ENCODE measurements around the gene SLC6A2.

The SLC6A2 gene

DNA sequence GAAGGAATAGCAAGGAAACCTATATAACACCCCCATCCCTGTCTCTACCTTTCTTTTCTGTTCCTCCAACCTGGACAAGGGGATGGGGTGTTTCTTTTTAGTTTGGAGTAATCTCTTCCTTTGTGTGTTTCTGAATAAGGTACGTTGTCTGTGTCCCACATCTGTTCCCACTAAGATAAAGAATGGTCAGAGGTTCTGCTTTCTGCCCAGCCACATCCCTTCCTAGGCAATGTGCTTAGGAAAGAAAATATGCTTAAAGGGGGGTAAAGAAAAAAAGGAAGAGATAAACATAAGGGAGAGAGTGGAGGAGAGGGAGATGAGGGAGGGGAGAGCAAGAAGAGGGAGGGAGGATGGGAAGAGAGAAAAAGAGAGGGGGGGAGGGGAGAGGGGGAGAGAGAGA, 35.1 kb downstream of the SLC6A2 start:
- TF ChIP-seq SPI1 (IDR thresholded peaks at IDR 0.05; ENCODE audit: borderline replicate concordance, low read depth): no peak
- TF ChIP-seq, protein P1, sequence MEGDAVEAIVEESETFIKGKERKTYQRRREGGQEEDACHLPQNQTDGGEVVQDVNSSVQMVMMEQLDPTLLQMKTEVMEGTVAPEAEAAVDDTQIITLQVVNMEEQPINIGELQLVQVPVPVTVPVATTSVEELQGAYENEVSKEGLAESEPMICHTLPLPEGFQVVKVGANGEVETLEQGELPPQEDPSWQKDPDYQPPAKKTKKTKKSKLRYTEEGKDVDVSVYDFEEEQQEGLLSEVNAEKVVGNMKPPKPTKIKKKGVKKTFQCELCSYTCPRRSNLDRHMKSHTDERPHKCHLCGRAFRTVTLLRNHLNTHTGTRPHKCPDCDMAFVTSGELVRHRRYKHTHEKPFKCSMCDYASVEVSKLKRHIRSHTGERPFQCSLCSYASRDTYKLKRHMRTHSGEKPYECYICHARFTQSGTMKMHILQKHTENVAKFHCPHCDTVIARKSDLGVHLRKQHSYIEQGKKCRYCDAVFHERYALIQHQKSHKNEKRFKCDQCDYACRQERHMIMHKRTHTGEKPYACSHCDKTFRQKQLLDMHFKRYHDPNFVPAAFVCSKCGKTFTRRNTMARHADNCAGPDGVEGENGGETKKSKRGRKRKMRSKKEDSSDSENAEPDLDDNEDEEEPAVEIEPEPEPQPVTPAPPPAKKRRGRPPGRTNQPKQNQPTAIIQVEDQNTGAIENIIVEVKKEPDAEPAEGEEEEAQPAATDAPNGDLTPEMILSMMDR (IDR thresholded peaks at IDR 0.05; ENCODE audit: insufficient read depth, low read length): no peak
- TF ChIP-seq GABPA (IDR thresholded peaks at IDR 0.05; ENCODE audit: low read depth): no peak
- TF ChIP-seq POLR2AphosphoS5 (IDR thresholded peaks at IDR 0.05; ENCODE audit: low read depth): no peak
- TF ChIP-seq, protein P2, sequence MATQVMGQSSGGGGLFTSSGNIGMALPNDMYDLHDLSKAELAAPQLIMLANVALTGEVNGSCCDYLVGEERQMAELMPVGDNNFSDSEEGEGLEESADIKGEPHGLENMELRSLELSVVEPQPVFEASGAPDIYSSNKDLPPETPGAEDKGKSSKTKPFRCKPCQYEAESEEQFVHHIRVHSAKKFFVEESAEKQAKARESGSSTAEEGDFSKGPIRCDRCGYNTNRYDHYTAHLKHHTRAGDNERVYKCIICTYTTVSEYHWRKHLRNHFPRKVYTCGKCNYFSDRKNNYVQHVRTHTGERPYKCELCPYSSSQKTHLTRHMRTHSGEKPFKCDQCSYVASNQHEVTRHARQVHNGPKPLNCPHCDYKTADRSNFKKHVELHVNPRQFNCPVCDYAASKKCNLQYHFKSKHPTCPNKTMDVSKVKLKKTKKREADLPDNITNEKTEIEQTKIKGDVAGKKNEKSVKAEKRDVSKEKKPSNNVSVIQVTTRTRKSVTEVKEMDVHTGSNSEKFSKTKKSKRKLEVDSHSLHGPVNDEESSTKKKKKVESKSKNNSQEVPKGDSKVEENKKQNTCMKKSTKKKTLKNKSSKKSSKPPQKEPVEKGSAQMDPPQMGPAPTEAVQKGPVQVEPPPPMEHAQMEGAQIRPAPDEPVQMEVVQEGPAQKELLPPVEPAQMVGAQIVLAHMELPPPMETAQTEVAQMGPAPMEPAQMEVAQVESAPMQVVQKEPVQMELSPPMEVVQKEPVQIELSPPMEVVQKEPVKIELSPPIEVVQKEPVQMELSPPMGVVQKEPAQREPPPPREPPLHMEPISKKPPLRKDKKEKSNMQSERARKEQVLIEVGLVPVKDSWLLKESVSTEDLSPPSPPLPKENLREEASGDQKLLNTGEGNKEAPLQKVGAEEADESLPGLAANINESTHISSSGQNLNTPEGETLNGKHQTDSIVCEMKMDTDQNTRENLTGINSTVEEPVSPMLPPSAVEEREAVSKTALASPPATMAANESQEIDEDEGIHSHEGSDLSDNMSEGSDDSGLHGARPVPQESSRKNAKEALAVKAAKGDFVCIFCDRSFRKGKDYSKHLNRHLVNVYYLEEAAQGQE (IDR thresholded peaks at IDR 0.05; ENCODE audit: insufficient replicate concordance, low read depth): no peak
- H3K4me3 ChIP-seq (replicated peaks; ENCODE audit: insufficient read depth, low read length): no peak overlapping the region

GRCh38 chr16:55691771-55692170, 36.0 kb downstream of the SLC6A2 start:
- TF ChIP-seq POLR2AphosphoS5 (IDR thresholded peaks at IDR 0.05; ENCODE audit: low read depth): no peak
- TF ChIP-seq, protein P1 (IDR thresholded peaks at IDR 0.05; ENCODE audit: insufficient read depth, low read length): no peak
- TF ChIP-seq SPI1 (IDR thresholded peaks at IDR 0.05; ENCODE audit: borderline replicate concordance, low read depth): no peak
- TF ChIP-seq GABPA (IDR thresholded peaks at IDR 0.05; ENCODE audit: low read depth): no peak
- TF ChIP-seq, protein P2 (IDR thresholded peaks at IDR 0.05; ENCODE audit: insufficient replicate concordance, low read depth): no peak
- DNase-seq (ENCODE audit: low read depth in 1 of 2, low spot score in 1 of 2): no peak
- no peaks in the 10 kb centered on the region for H3K27me3 ChIP-seq (ENCODE audit: insufficient read depth, poor library complexity, severe bottlenecking)
- H3K27ac ChIP-seq (replicated peaks): no peak overlapping the region
- H3K4me3 ChIP-seq (replicated peaks; ENCODE audit: insufficient read depth, low read length): no peak overlapping the region

More for the DNA sequence above, 35.1 kb downstream of the SLC6A2 start:
- DNase-seq (ENCODE audit: low read depth in 1 of 2, low spot score in 1 of 2): no peak
- H3K27ac ChIP-seq (replicated peaks): no peak overlapping the region
- no peaks in the 10 kb centered on the region for H3K27me3 ChIP-seq (ENCODE audit: insufficient read depth, poor library complexity, severe bottlenecking)

- no peak overlapping the region for H3K27ac ChIP-seq (replicated peaks)
- DNase-seq (ENCODE audit: low read depth in 1 of 2, low spot score in 1 of 2): no peak
- no peaks in the 10 kb centered on the region for H3K27me3 ChIP-seq (ENCODE audit: insufficient read depth, poor library complexity, severe bottlenecking)
- H3K4me3 ChIP-seq (replicated peaks; ENCODE audit: insufficient read depth, low read length): no peak overlapping the region
- TF ChIP-seq POLR2AphosphoS5 (IDR thresholded peaks at IDR 0.05; ENCODE audit: low read depth) (no peak), SPI1 (IDR thresholded peaks at IDR 0.05; ENCODE audit: borderline replicate concordance, low read depth) (no peak), GABPA (IDR thresholded peaks at IDR 0.05; ENCODE audit: low read depth) (no peak)
- TF ChIP-seq, protein P2 (IDR thresholded peaks at IDR 0.05; ENCODE audit: insufficient replicate concordance, low read depth): no peak
- TF ChIP-seq, protein P1 (IDR thresholded peaks at IDR 0.05; ENCODE audit: insufficient read depth, low read length): no peak
These were observed 39.8 kb downstream of the SLC6A2 start for GRCh38 chr16:55695595-55695994.
